Right cardiac atrium (tissue), 5 donors: Measurements from ENCODE around the gene BEST2. TPM values are rescaled to one million over a fixed set of nuclear protein-coding genes. Genes with fewer than 3 reads are reported as not detected.

ENCODE experiments used
- ATAC-seq, 2 donors: fragments of 200-7000 bp; cut with Tn5 transposase; one replicate each; pipeline versions ENCODE4 v1.8.0 to v1.9.1; 2020; ENCODE audit warnings: moderate library complexity in 2 of 2, mild to moderate bottlenecking in 1 of 2
- DNase-seq, 3 donors: peaks; one replicate each; pipeline ENCODE4 v3.0.0-alpha.2; 2020
- H3K27ac ChIP-seq: one replicate; pipeline ENCODE4 v1.5.1; 2013; ENCODE audit warnings: mild to moderate bottlenecking, low read length, control low read depth, moderate library complexity
- H3K27me3 ChIP-seq: one replicate; pipeline ENCODE4 v1.6.1; 2013; ENCODE audit not compliant: control insufficient read depth, insufficient read depth
- H3K4me1 ChIP-seq: one replicate; pipeline ENCODE4 v1.6.1; 2013; ENCODE audit warnings: low read length; ENCODE audit not compliant: control insufficient read depth, insufficient read depth
- H3K4me3 ChIP-seq: one replicate; pipeline ENCODE4 v1.5.1; 2013; ENCODE audit warnings: low read length, control low read depth
- H3K9me3 ChIP-seq: one replicate; pipeline ENCODE4 v1.6.1; 2013; ENCODE audit warnings: low read length; ENCODE audit not compliant: control insufficient read depth
- WGBS: extraction: QIAGEN DNeasy Blood & Tissue Kit; methylation state at CpG from one replicate; pipeline ENCODE4 v1.1.7; 2013; 5-methylcytosine and 5-hydroxymethylcytosine counted together
- intact Hi-C, 4 donors: fragments of 100-400 bp; cut with DNase I; formaldehyde crosslinking; loops; one replicate each; pipeline versions ENCODE4 v1.11.0 to v1.14.0; 2022 to 2023
- polyA plus RNA-seq: library from polyadenylated mRNA; stranded (reverse); fragments of 200-250 nt; gene quantifications from one replicate; pipeline ENCODE4 v1.2.3, GENCODE V29; 2013
- total RNA-seq, 4 donors: library from RNA; stranded (reverse); fragmentation: NEBNext Ultra II Directional; extraction: Animal tissue kit (Norgen Biotek cat#: 25700); gene quantifications; one replicate each; pipeline ENCODE4 v1.2.1, GENCODE V29; 2021
- donor health status: healthy with polysubstance abuse.
- donor health status: DM: no; HTN: yes; CAD: no.
- donor health status: DM: no; HTN: no; CAD: no.
- donor health status: DM: no; HTN: yes; CAD: no; lungs with severe emphysema.
- donor health status: DM: yes; HTN: yes; CAD: no.

The BEST2 gene
- total and polyA plus RNA-seq, 5 donors: not detected

GRCh38 chr19:12756150-12756883 lies 4.7 kb downstream of the BEST2 start:
- ATAC-seq: no peak
- intact Hi-C loops: no loop called here

DNA sequence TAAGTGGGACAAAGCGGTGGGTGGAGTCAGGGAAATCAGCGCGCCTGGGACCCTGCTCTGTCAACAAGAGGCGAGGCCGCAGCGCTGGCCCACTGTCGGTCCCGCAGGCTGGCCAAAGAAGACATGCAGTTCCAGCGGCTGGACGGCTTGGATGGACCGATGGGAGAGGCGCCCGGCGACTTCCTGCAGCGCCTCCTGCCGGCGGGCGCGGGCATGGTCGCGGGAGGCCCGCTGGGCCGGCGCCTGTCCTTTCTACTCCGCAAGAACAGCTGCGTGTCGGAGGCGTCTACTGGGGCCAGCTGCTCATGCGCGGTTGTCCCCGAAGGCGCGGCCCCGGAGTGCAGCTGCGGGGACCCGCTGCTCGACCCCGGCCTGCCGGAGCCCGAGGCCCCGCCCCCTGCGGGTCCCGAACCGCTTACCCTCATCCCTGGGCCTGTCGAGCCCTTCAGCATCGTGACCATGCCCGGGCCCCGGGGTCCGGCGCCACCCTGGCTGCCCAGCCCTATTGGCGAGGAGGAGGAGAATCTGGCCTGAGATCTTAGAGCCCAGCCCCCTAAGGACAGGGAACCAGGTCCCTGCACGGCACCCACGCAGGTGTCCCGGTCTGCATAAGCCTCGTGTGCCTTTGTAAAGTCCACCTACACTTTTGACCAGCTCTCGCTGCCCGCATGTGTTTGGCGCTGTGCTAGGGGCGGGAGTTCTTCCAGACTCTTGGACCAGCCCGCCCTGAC lies 6.1 kb downstream of the BEST2 start:
- no peaks in the 10 kb centered on the region for H3K4me1 ChIP-seq
- intact Hi-C loops: loop anchor here in 1 of 4 donors (2.0 kb wide), 1 partner anchor 89 kb away; no protein-coding TSS in a partner anchor
- peak; percentile 79 to 88 (median 87) for DNase-seq
- H3K27me3 ChIP-seq: no peaks in the 10 kb centered on the region
- H3K4me3 ChIP-seq: peak overlapping the region; percentile 17
- no peaks in the 10 kb centered on the region for H3K9me3 ChIP-seq
- no peak overlapping the region for H3K27ac ChIP-seq
- peak; percentile 85 to 89 for ATAC-seq
- 7% methylated on average over 60 of the region's 60 CpGs for WGBS

More at GRCh38 chr19:12756150-12756883, 4.7 kb downstream of the BEST2 start:
- DNase-seq: no peak
- H3K4me1 ChIP-seq: no peaks in the 10 kb centered on the region
- no peak overlapping the region for H3K4me3 ChIP-seq
- H3K27me3 ChIP-seq: no peaks in the 10 kb centered on the region
- no peaks in the 10 kb centered on the region for H3K9me3 ChIP-seq
- WGBS: 83% methylated on average over 19 of the region's 19 CpGs
- no peak overlapping the region for H3K27ac ChIP-seq

- 80% methylated on average over 6 of the region's 6 CpGs for WGBS
- Histone ChIP-seq H3K4me1 (no peaks in the 10 kb centered on the region), H3K4me3 (no peak overlapping the region), H3K27ac (no peak overlapping the region), H3K27me3 (no peaks in the 10 kb centered on the region), H3K9me3 (no peaks in the 10 kb centered on the region)
- intact Hi-C loops: loop anchor here in 1 of 4 donors (2.0 kb wide), 1 partner anchor 87 kb away; no protein-coding TSS in a partner anchor
- DNase-seq (no peak), ATAC-seq (no peak)
Observed at GRCh38 chr19:12759686-12760085, 8.1 kb downstream of the BEST2 start.

GRCh38 chr19:12763100-12763499 lies 11.5 kb downstream of the BEST2 start:
- H3K4me3 ChIP-seq: no peak overlapping the region
- ATAC-seq (no peak), DNase-seq (peak in 1 of 3 donors; percentile 35)
- H3K4me1 ChIP-seq: no peaks in the 10 kb centered on the region
- no peak overlapping the region for H3K27ac ChIP-seq
- no peaks in the 10 kb centered on the region for H3K27me3 ChIP-seq
- WGBS: 89% methylated on average over 11 of the region's 11 CpGs
- H3K9me3 ChIP-seq: no peaks in the 10 kb centered on the region
- intact Hi-C loops: no loop called here

DNA sequence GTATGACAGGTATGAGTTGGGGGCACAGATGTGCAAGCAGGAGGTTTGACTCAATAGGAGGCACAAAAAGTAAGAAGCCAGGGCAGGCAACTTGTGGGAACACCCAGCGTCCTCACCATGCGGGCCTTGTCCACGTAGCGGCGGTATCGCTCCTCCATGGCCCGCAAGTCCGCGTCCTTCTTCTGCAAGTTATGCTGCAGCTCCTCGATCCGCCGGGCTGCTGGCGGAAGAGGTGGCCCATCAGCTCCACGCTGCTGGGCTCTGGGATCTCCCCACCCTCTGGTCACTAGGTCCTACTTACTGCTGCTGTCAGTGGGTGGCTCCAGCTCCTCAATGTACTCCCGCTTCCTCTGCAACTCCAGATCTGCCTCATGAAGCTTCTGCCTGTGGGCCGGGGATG lies 13.1 kb downstream of the BEST2 start:
- Histone ChIP-seq H3K4me3 (no peak overlapping the region), H3K9me3 (no peaks in the 10 kb centered on the region), H3K27ac (no peak overlapping the region), H3K27me3 (no peaks in the 10 kb centered on the region), H3K4me1 (no peaks in the 10 kb centered on the region)
- WGBS: 96% methylated on average over 16 of the region's 16 CpGs
- ATAC-seq: no peak
- DNase-seq: no peak
- intact Hi-C loops: loop anchor here in 3 of 4 donors (5.0 kb wide), 2 partner anchors 38 to 83 kb away; partner anchors contain the start of genes PRDX2 (in 3 of the 3) and THSD8 (in 3 of the 3)

DNA sequence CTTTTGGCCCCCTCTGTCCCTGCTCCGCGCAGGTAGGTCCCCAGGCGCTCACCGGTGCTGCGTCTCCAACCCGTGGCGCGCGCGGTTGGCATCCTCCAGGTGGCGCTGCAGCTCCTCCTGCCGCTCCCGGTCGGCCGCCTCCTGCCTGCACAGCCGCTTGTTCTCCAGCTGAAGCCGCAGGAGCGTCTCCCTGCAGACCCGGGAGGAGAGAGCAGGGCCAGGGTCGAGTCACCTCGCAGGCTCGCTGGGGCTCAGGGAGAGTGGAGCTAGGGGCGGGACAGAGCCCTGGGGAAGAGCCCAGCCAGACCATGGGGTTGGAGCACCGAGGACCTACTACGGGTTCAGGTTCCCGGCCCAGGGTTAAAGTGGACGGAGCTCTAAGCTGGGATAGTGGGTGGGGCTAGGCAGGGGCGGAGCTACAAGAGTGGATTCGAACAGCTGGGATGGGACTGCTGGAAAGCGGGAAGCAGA lies 14.5 kb downstream of the BEST2 start:
- intact Hi-C loops: loop anchor here in 3 of 4 donors (2.0 to 5.0 kb wide), 3 partner anchors 36 to 81 kb away; partner anchors contain the start of genes PRDX2 (in 3 of the 3) and THSD8 (in 3 of the 3)
- ATAC-seq (peak; percentile 86 to 91), DNase-seq (peak; percentile 79 to 96 (median 95))
- H3K27me3 ChIP-seq: no peaks in the 10 kb centered on the region
- no peaks in the 10 kb centered on the region for H3K9me3 ChIP-seq
- 35% methylated on average over 30 of the region's 30 CpGs for WGBS
- H3K27ac ChIP-seq: no peak overlapping the region
- no peaks in the 10 kb centered on the region for H3K4me1 ChIP-seq
- H3K4me3 ChIP-seq: no peak overlapping the region

GRCh38 chr19:12767150-12767549 lies 15.6 kb downstream of the BEST2 start:
- no peak for ATAC-seq
- Histone ChIP-seq H3K4me3 (no peak overlapping the region), H3K9me3 (no peaks in the 10 kb centered on the region), H3K27ac (no peak overlapping the region), H3K4me1 (no peaks in the 10 kb centered on the region), H3K27me3 (no peaks in the 10 kb centered on the region)
- DNase-seq: no peak
- intact Hi-C loops: loop anchor here in 3 of 4 donors (2.0 to 5.0 kb wide), 3 partner anchors 35 to 80 kb away; partner anchors contain the start of genes PRDX2 (in 3 of the 3) and THSD8 (in 3 of the 3)
- WGBS: 92% methylated on average over 11 of the region's 11 CpGs

DNA sequence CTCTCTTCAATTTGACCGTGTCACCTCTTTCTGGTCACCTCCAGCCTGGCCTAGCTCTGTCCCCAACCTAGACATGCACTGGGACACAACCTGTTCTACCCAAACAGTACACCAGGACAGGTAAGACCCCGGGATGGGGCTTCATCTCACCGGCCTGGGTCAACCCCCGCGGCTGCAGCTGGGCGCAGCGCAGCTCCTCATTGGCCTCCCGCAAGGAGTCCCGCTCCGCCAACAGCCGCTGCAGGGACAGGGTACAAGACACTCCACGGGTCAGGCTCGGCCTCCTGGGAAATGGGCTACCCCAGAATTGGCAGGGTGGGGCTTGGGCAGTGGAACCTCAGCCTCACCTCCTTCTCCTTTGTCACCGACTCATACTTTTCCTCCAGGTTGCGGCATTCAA lies 16.1 kb downstream of the BEST2 start:
- no peak for ATAC-seq
- Histone ChIP-seq H3K27me3 (no peaks in the 10 kb centered on the region), H3K4me3 (no peak overlapping the region), H3K27ac (no peak overlapping the region), H3K4me1 (no peaks in the 10 kb centered on the region), H3K9me3 (no peaks in the 10 kb centered on the region)
- 94% methylated on average over 15 of the region's 15 CpGs for WGBS
- intact Hi-C loops: loop anchor here in 3 of 4 donors (2.0 to 5.0 kb wide), 3 partner anchors 35 to 80 kb away; partner anchors contain the start of genes PRDX2 (in 3 of the 3) and THSD8 (in 3 of the 3)
- no peak for DNase-seq

GRCh38 chr19:12769689-12770088 lies 18.1 kb downstream of the BEST2 start:
- no peak for ATAC-seq
- H3K27me3 ChIP-seq: no peaks in the 10 kb centered on the region
- H3K27ac ChIP-seq: no peak overlapping the region
- 58% methylated on average over 37 of the region's 37 CpGs for WGBS
- no peaks in the 10 kb centered on the region for H3K4me1 ChIP-seq
- no peak overlapping the region for H3K4me3 ChIP-seq
- intact Hi-C loops: loop anchor here in 3 of 4 donors (5.0 kb wide), 2 partner anchors 33 to 78 kb away; partner anchors contain the start of genes PRDX2 (in 3 of the 3) and THSD8 (in 3 of the 3)
- no peaks in the 10 kb centered on the region for H3K9me3 ChIP-seq
- DNase-seq: no peak

DNA sequence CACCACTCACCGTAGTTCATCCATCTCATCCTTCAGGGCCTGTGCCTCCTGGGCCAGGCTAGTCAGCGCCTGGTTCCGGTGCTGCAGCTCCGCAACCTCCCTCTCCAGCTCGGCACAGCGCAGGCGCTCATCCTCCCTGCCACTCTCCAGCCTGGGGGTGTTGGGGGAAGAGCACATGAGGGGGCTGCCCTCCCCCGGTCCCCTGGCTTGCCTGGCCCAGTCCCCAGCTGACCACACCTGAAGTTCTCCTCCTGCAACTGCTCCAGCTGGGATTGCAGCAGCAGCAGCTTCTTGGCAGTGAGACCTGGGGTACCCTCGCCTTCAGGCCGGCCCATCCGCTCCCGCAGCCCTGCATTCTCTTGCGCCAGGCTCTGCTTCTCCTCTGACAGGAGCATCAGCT lies 19.3 kb downstream of the BEST2 start:
- 94% methylated on average over 13 of the region's 13 CpGs for WGBS
- Histone ChIP-seq H3K9me3 (no peaks in the 10 kb centered on the region), H3K27ac (no peak overlapping the region), H3K27me3 (no peaks in the 10 kb centered on the region), H3K4me1 (peaks cover 5% of the 10 kb centered on the region), H3K4me3 (no peak overlapping the region)
- no peak for ATAC-seq
- no peak for DNase-seq
- intact Hi-C loops: no loop called here
